HUDEP-2 (cell line): ENCODE results near the gene NCKAP5.

Experiments used
- DNase-seq, 76 experiments: peaks; one replicate each; lab custom pipeline; 2025; ENCODE audit not compliant: unreplicated experiment in 76 of 76; lab: John Stamatoyannopoulos, UW

Gene NCKAP5

DNA sequence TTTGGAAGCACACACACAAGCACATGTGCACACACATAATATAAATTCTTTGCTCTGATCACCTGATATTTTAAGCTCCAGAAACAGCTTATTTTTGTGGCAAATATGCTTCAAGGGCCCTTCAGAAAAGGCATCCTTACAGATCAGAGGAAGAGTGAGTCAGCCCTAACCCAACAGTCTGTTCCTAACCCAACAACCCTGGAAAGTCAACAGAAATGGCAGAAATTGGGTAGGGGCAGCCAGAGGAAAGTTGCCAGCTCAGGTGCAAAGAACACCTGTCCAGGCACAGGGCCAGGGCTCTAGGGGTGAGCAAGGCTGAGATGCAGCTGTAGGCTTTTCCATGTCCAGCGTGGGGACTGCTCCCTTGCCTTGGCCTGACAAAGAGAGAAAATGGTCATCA is 6.4 kb upstream of the NCKAP5 start:
- DNase-seq, result no peak

DNA sequence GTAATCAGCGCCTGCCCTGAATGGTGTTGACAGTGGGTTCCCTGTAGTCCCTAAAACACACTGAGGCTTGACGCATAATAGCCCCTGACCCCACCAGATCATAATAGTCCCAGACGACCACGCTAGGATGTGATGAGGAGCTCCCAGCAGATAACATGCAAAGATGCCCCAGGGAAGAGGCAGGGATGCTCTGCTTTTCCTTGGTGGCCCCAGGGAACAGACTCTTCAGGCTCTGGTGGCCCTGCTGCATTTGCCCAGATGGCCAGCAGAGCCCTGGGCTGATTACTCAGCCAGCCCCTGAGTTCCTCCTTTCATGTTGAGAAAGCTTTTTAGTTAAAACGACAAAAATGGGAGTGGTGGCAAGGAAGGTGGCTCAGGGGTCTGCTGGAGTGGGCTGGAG is 5.9 kb upstream of the NCKAP5 start:
- no peak for DNase-seq

DNA sequence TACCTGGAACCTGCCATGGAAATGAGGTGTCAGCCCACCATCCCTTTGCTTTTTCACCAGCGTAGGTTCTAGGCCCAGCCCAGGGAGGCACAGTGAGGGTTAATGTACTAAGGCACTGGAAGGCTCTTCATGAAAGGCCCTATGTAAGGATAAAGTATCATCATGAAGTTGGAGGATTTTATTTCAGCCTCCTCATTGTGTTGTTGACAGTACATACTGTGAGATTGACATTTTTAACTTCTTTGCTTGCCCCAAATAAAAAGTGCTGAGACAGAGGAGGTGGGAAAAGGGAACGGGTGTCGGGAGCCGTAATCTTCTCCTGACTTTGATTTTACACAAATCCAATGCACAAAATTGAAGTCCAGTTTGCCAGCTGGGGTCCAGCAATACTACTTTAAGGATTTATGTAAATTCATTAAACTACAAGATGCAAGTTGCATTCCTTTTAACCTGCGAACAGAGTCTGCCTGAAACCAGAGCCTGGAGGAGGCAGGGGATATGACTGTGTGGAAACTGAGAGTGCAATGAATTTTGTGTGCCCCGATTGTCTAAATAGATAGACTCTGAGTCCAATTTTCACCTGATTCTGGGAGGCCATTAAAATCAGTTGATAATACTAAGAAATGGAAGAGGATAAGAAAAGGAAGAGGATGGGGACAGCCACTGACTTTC is 5.4 kb upstream of the NCKAP5 start:
- no peak for DNase-seq

DNA sequence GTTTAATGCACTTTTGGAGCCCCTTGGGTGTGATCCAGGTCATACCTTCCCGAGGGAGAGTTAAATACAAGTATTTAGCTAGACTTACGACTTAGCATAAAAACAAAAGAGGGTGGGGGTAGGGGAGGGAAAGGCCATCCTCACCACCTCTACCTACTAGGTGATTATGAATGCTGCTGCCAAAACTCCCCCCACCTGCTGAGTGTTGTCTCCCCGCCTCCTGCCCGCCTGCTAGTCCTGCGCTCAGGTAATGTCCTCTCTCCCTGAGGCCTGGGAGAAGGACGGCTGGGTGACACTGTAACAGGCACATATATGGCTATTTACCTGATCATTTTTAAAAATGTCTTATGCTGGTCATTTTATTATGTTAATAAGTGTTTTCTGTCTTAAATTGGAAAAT is 3.0 kb upstream of the NCKAP5 start:
- DNase-seq, result no peak

DNA sequence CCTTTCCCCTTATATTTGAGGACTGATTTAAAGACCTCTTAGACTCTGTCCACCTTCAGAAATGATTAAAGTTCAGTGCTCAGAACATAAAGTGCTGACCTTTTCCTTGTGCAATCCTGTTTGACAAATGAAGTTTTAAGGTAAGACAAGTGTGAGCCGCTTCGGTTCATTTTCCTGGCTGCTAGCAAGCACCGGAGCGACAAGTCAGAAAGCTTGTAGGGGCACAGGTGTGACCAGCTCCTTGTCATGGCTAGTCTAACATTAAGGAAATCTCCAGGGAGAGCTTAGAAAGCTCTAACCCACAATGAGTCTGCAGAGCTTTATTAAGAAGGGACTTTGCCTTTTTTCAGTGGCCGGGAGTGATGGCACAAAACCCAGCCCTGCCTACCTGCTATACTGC is 2.3 kb upstream of the NCKAP5 start:
- no peak for DNase-seq

DNA sequence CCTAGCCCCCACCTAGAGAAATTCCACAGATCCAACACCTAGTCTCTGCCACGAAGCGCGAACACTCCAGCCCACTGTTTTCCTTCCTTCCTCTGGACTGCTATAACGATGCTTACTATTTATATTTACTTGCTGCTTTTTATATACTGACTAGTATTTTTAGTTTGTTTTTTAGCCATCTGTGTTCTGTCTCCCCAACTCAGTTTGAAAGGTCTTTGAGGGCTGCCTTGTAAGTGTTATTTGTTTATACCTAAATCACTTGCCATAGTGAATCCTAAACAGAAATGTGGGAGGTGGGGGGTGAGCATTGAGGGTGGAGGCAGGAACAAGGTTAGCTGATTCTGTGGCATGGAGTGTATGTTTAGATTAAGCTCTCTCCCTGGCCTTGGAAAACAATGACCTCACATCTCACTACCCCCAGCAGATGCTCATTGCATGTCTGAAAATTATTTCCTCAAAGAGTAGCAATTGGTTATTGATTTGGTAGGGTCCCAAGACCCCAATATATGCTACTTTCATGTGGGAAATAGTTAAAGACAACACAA is 1.1 kb upstream of the NCKAP5 start:
- DNase-seq, result no peak

DNA sequence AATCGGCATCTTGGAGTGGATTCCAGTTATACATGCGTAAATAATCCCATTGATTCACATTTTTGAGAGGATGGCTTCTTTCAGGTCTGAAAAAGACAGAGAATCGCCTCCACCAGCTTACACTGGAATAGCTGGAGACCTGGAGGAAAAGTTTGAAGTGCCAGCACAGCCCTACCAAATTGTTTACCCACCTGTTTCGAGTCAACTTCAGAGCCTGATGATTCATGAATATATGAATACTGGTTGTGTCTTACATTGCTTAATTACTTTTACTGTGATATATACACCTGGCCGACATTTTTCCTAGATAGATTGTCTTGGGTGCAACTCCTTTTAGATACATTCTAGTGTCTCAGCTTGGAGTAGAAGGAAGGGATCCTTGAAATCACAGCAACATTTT is 335 bp upstream of the NCKAP5 start:
- no peak for DNase-seq

DNA sequence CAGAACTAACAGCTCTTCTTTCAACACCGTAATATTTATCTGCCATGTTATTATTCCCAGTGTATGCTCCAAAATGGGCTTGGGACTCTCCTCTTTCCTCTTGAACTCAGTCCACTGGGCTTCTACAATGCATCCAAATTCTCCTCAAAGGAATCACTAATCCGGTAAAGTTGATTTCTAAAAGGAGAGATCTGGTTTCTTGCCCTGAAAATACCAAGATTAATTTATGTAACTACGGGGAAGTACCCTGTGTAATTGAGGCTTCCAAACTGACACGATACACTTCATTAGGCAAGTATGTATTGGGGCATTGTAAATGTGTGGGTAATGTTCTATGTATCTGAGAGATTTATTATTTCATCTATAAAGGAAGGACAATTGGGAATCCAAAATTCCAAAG is 5.7 kb downstream of the NCKAP5 start:
- no peak for DNase-seq

DNA sequence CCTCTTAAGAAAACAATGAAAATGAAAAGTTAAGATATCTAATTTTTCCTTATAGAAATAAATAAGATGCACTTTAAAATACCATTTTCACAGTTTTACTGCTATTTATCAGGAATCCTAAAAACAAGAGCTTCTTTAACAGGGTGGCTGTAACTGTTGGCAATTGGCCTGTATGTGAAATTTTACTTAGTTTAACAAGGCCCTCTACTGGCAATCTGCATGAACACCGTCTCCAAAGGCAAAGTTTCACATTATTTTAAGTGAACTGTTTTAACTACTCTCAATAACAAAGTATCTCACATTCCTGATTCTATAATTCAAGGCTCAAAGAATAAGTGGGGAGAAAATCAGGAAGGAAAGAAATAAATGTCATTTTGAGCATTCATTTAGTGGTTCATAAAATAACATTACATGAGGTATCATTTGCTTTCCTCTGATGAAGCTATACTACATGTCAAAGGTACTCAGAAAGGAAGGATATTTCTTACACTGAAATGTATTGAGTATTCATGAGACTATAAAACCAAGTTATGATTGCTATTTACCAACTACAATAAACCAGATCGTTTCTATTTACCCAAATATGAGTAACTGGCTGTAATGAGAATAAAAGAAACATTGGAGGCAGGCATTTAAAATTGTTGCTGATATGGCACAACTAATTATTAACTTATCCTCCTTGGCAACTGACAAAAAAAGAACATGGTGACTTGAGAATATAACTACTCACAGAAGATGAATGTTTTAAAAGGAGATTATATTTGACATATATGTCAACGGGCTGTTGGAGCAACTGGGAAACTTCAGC is 7.0 kb downstream of the NCKAP5 start:
- peak in 10 of 76 experiments; percentile 0 to 31 (median 4) for DNase-seq

DNA sequence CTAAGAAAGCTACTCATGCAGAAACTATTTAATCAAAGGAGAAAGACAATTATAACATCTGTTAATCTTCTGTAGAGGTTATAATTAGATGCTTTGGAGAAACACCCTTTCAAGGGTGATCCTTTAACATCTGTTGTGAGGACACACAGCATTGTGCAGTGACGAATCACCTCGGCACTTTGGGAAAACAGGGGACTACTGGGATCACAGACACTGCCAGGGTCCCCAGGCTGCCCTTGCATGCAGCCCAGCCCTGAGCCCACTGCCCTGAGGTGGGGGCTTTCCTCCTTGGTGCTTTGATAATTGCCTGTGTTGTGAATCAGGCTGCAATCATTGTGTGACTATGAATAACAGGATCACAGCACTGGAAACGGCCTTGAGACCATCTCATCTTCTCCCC is 10.6 kb downstream of the NCKAP5 start:
- DNase-seq, result no peak

DNA sequence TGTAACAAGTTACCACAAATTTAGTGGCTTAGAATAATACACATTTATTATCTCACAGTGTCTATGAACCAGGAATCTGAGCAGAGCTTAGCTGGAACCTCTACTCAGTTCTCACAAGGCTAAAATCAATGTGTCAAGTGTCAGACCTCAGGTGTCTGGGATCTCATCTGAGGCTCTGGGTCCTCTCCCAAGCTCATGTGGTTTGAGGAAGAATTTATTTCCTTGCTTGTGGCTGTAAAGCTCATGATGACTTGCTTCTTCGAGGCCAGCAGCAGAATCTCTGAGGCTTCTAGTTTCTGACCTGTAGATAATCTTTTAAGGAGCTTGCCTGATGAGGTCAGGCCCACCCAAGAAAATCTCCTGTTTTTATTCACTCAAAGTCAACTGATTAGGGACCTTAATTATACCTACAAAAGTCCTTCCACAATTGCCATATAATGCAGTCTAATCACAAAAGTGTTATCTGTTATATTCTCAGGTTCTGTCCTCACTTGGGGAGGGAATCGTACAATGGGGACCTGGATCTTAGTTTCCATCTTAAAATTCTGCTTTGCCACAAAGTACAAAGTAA is 14.3 kb downstream of the NCKAP5 start:
- DNase-seq, result no peak

DNA sequence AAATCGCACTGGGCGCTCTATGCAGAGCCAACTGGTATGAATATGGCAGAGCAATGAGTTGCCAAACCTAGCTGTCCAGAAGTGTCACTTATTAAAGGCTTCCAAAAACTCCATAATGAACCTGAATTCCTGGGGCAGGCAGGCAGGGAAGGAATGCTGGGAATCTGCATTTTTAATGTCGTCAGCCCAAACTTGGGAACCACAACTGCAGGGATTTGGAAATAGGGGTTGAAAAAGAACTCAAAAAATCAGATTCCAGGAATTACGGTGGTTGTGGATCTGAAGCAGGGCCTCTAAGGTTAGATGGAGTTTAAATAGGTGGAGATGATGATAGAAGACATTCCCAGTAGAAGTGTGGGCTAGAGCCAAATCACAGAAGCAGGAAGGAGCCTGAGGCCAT is 15.0 kb downstream of the NCKAP5 start:
- DNase-seq, result no peak

DNA sequence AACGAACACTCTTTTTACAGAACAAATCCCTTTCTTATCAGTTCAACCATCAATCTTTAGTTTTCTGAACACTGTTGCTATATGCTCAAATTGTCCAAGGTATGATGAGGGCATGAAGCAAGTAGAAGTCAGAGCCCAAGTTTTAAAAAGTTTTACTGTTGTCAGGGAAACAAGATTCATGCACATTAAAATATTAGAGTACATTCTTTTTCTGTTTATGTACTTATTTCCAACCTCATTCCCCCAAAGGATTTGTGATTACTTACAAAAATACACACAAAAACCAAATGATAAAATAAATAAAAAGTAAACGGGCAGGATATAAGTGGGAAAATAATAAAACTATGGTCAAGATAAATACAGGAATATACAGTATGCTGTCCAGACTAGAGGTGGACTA is 15.4 kb downstream of the NCKAP5 start:
- DNase-seq, result no peak

DNA sequence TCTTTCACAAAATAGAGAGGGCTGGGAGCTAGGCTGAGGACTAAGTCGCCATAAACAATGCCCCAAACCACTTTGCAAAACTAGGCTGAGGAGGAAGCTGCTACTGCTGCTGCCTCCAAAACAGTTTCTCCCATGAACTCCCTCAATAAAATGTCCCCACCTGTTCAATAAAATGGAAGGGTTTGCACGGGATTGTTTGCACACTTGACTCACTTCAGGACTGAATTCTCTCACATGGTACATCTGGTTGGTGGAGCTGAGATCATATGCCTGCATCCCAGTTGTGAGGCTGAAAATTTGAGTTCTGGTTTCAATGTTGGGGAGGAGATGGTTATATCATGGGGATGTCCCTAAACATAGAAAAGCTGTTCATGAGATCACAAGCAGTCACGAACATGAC is 26.5 kb downstream of the NCKAP5 start:
- DNase-seq, result no peak

DNA sequence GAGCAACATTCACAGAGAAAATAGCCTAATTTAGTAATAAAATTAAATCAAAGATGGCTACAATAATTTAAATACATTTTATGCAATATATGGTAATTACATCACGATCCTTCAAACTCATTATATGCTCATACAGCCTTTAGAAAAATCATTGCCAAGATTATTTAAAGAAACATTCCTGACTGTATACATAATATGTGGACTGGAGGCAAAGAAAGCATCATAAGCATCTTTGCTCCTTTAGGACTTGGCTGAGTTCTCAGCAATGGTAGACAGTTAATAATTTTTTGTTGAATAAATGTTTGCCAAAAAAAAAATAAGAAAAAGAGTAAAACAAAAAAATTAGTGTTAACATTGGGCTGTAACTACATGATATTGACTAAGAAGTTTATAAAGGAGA is 26.9 kb downstream of the NCKAP5 start:
- no peak for DNase-seq

DNA sequence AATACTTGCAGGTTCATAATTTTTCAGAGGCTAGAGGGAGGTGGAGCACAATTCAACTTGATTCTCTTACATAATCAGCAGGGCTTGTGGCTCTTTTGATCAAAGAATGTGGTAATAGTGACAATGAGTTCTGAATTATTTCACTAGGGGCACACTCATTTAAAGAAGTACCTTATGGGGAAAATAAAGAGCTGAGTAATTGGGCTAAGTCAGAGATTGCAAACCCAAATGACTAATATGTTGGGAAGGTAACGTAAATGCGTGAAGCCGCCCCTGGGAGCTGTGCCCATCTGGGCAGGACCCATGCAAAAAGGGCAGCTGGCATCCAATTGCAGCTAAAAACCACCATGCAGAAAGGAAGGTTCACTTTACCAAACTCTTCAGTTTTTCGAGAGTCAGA is 35.3 kb downstream of the NCKAP5 start:
- no peak for DNase-seq

DNA sequence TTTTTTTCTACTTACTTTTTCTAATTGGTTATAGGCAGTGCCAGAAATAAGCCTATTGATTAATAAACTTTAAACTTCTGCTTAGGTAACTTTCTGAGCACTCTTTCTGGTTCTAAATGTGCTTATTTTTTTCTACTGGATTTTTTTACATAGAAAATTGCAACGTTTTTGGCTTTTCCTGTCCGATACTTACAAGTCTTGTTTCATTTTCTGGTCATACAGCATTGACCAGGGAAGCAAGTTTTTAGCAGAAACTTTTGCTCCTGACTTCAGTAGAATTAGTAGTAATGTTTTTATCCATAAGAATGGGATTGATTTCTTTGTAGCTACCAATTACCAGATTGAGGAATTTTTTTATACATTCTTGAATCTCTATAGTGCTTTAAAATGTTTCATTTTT is 36.9 kb downstream of the NCKAP5 start:
- no peak for DNase-seq

DNA sequence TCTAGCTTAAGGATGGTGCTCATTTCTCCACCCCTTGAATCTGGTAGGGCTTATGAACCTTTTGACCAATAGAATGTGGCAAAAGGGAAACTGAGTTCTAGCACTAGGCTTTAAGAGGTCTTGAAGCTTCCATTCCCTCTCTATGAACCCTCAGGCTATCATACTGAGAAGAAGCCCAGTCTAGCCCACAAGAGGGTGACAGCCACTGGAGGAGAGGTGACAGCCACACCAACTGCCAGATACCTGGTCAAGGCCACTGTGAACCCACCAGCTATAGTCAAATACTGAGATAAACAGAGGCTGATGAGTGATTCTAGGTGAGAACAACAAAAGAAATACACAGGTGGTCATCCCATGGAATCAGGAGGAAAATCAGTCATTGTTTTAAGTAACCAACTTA is 37.6 kb downstream of the NCKAP5 start:
- DNase-seq, result no peak

DNA sequence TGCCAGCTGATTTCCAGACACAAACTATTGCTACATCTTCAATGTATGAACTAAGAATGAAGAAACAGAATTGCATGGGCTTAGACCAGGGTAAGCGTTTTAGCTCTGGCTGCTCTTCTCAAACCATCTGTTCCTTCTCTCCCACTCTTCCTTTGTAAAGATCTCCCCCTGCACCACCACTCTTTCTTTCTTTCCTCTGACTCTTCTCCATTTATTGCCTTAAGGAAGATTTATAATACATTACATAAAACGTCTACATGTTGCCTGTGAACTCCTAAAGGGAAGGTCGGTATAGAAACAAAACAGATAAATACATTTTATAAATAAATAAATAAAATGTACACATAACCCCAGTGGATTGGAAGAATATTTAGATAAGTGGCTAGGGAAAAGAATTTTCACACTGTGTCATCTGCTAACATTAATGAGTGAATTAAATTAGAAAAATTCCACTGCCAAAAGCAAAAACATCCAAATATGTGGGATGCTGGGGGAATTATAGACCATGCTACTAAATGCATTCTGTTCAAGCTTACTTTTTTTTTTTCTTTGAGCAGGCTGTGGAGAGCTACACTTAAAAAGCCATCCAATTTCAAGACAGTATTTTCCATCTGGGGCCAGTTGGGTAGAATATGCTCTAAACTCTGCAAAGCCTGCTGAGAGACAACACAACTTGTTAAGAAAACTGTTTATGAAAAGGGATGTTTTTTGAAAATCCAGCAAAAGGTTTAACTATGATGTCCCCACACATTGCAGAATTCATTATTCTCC is 41.5 kb downstream of the NCKAP5 start:
- DNase-seq, result no peak

DNA sequence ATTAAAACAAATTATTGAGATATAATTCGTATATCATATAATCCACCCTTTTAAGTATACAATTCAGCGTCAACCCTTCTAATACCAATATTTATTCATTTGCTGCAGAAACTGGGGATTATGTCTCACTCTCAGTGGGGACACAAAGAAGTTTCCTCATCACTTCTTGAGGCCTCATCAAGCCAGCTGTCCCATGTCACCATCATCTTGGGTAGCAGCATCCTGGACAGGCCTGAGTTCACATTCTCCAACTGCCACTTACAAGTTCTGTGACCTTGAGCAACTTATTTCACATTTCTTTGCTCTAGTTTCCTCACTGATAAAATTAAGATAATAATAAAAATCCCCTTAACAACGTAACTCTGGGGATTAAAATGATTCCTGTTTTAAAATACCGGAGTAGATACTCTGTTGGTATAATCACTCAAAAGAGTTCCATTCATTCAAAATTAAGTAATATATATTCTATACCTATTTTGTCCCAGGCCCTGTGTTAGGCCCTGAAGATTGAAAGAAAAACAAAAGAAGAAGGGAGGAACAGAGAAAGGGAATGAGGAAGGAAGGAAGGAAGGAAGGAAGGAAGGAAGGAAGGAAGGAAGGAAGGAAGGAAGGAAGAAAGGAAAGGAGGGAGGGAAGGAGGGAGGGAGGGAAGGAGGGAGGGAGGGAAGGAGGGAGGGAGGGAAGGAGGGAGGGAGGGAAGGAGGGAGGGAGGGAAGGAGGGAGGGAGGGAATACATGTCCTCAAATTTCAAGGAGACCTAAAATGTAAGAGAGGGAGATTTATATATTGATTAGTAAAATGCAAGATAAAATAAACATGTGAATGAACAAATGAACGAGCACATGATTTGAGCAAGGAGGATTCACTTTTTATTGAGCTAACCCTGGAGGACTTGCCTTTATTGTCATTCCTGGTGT is 42.4 kb downstream of the NCKAP5 start:
- no peak for DNase-seq
